Panc1 (cell line): ENCODE data around the gene PIF1.

Experiments
- CTCF ChIP-seq: fragments of 450-650 bp; IDR thresholded peaks from 2 replicates; pipeline ENCODE4 v1.5.1; 2017; ENCODE audit warnings: mild to moderate bottlenecking
- POLR2AphosphoS5 ChIP-seq: IDR thresholded peaks from 2 replicates; pipeline ENCODE4 v1.6.1; 2012; ENCODE audit warnings: mild to moderate bottlenecking, low read depth, low read length, moderate library complexity
- TF ChIP-seq, protein P1 (sequence below), 2 experiments: IDR thresholded peaks; 2 replicates each; pipeline ENCODE4 v1.6.1; 2011 to 2012; ENCODE audit warnings: low read depth in 2 of 2, control low read depth in 1 of 2, low read length in 1 of 2, mild to moderate bottlenecking in 1 of 2, moderate library complexity in 1 of 2; ENCODE audit not compliant: insufficient read depth in 1 of 2

- TF ChIP-seq CTCF (no peak), POLR2AphosphoS5 (no peak)
- TF ChIP-seq, protein P1, sequence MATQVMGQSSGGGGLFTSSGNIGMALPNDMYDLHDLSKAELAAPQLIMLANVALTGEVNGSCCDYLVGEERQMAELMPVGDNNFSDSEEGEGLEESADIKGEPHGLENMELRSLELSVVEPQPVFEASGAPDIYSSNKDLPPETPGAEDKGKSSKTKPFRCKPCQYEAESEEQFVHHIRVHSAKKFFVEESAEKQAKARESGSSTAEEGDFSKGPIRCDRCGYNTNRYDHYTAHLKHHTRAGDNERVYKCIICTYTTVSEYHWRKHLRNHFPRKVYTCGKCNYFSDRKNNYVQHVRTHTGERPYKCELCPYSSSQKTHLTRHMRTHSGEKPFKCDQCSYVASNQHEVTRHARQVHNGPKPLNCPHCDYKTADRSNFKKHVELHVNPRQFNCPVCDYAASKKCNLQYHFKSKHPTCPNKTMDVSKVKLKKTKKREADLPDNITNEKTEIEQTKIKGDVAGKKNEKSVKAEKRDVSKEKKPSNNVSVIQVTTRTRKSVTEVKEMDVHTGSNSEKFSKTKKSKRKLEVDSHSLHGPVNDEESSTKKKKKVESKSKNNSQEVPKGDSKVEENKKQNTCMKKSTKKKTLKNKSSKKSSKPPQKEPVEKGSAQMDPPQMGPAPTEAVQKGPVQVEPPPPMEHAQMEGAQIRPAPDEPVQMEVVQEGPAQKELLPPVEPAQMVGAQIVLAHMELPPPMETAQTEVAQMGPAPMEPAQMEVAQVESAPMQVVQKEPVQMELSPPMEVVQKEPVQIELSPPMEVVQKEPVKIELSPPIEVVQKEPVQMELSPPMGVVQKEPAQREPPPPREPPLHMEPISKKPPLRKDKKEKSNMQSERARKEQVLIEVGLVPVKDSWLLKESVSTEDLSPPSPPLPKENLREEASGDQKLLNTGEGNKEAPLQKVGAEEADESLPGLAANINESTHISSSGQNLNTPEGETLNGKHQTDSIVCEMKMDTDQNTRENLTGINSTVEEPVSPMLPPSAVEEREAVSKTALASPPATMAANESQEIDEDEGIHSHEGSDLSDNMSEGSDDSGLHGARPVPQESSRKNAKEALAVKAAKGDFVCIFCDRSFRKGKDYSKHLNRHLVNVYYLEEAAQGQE (IDR thresholded peaks at IDR 0.05; ENCODE audit: insufficient read depth in 1 of 2, low read depth in 2 of 2, low read length in 1 of 2) = no peak
Observed at GRCh38 chr15:64810497-64811326, 14.7 kb downstream of the PIF1 start.
